GM13976 (cell line): ENCODE measurements around the gene MRPL53.

ENCODE experiments used
- DNase-seq: peaks from one replicate; pipeline ENCODE4 v3.0.0; 2012; ENCODE audit warnings: low spot score
- in situ Hi-C: fragments of 300-500 bp; cut with MboI; formaldehyde crosslinking; loops from one replicate; pipeline ENCODE4 v1.12.0; 2022; ENCODE audit warnings: low sequenced_read_pairs, mixed read lengths, inconsistent platforms; ENCODE audit not compliant: unreplicated experiment
- TF ChIP-seq, protein P1 (sequence below): IDR thresholded peaks from 2 replicates; pipeline ENCODE4 v1.5.1; 2012; ENCODE audit warnings: borderline replicate concordance, mild to moderate bottlenecking; ENCODE audit not compliant: insufficient read depth; ENCODE audit errors: extremely low read depth, missing control alignments, control extremely low read depth

The MRPL53 gene

DNA sequence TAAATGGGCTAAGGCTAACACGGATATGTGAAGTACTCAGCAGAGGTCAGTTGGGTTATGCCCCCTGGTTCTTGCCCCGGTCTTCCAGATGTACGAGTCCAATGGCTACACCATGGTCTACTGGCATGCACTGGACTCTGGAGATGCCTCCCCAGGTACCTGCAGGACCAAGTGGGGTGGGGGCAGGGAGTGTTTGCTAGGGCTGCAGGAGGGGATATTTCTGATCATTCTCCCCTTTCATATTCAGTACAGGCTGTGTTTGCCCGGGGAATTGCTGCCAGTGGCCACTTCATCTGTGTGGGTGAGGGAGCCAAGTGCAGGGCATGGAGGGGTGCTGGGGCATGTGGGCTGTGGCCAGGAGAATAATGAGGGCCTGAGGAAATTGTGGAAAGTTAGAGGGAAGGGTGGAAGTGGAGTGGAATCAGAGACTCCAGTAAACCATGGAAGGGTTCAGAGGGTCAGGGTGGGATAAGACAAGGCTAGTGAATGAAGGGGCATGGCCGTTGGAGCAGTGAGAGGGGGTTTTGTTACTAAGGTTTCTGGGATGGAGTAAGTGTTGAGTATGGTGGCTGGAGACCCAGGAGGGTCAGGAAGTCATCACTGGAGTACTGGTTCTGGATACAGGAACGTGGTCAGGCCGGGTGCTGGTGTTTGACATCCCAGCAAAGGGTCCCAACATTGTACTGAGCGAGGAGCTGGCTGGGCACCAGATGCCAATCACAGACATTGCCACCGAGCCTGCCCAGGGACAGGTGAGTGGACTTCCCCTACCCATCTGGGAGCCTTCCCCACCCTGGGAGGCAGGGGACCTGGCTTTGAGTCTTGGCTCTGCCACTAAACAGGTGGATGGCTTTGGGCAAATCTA is 49.0 kb downstream of the MRPL53 start:
- no peak for DNase-seq
- in situ Hi-C loops: no loop called here
- TF ChIP-seq, protein P1, sequence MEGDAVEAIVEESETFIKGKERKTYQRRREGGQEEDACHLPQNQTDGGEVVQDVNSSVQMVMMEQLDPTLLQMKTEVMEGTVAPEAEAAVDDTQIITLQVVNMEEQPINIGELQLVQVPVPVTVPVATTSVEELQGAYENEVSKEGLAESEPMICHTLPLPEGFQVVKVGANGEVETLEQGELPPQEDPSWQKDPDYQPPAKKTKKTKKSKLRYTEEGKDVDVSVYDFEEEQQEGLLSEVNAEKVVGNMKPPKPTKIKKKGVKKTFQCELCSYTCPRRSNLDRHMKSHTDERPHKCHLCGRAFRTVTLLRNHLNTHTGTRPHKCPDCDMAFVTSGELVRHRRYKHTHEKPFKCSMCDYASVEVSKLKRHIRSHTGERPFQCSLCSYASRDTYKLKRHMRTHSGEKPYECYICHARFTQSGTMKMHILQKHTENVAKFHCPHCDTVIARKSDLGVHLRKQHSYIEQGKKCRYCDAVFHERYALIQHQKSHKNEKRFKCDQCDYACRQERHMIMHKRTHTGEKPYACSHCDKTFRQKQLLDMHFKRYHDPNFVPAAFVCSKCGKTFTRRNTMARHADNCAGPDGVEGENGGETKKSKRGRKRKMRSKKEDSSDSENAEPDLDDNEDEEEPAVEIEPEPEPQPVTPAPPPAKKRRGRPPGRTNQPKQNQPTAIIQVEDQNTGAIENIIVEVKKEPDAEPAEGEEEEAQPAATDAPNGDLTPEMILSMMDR: no peak
